GM21447 (cell line): ENCODE data around the gene PCDH9.

Experiments used
- ATAC-seq: cut with Tn5 transposase; IDR thresholded peaks from one replicate; pipeline ENCODE4 v1.9.1; 2021; ENCODE audit not compliant: unreplicated experiment

Gene PCDH9

GRCh38 chr13:67167420-67167819 is 62.7 kb downstream of the PCDH9 start:
- no peak for ATAC-seq

- no peak for ATAC-seq
Measured at GRCh38 chr13:67161176-67161575, 69.0 kb downstream of the PCDH9 start.

GRCh38 chr13:67158903-67159302 is 71.2 kb downstream of the PCDH9 start:
- no peak for ATAC-seq

GRCh38 chr13:67156723-67157060 is 73.4 kb downstream of the PCDH9 start:
- no peak for ATAC-seq

- no peak for ATAC-seq
Measured at GRCh38 chr13:67155898-67156722, 74.0 kb downstream of the PCDH9 start.

- no peak for ATAC-seq
Measured at GRCh38 chr13:67152085-67152484, 78.1 kb downstream of the PCDH9 start.

GRCh38 chr13:67151652-67152051 is 78.5 kb downstream of the PCDH9 start:
- ATAC-seq: no peak

GRCh38 chr13:67150608-67151007 is 79.5 kb downstream of the PCDH9 start:
- ATAC-seq: no peak

GRCh38 chr13:67148161-67148571 is 82.0 kb downstream of the PCDH9 start:
- ATAC-seq: no peak

GRCh38 chr13:67147342-67148133 is 82.6 kb downstream of the PCDH9 start:
- no peak for ATAC-seq

GRCh38 chr13:67146523-67147130 is 83.5 kb downstream of the PCDH9 start:
- no peak for ATAC-seq

GRCh38 chr13:67145950-67146349 is 84.2 kb downstream of the PCDH9 start:
- no peak for ATAC-seq

- no peak for ATAC-seq
Measured at GRCh38 chr13:67143544-67144115, 86.5 kb downstream of the PCDH9 start.

GRCh38 chr13:67140006-67140405 is 90.1 kb downstream of the PCDH9 start:
- ATAC-seq: no peak

GRCh38 chr13:67139551-67139950 is 90.6 kb downstream of the PCDH9 start:
- ATAC-seq: no peak

- ATAC-seq: no peak
Measured at GRCh38 chr13:67138970-67139369, 91.2 kb downstream of the PCDH9 start.

- no peak for ATAC-seq
Measured at GRCh38 chr13:67137044-67137735, 92.9 kb downstream of the PCDH9 start.

- ATAC-seq: no peak
Measured at GRCh38 chr13:67136157-67136556, 94.0 kb downstream of the PCDH9 start.

GRCh38 chr13:67135356-67135755 is 94.8 kb downstream of the PCDH9 start:
- ATAC-seq: no peak

GRCh38 chr13:67134417-67135129 is 95.6 kb downstream of the PCDH9 start:
- no peak for ATAC-seq
